Stimulated activated naive CD8-positive, alpha-beta T cell treated with anti-CD3 and anti-CD28 coated beads, Interleukin-15, Interleukin-2, amounts not matched to agents 100 ng/mL and 50 ng/mL, for 24 hours (primary cell): ENCODE measurements around the gene MUC12.
"Not testable (repeated sequence)": the region's sequence is repeated elsewhere in the genome, so short reads cannot be mapped to it uniquely, and the experiment has no call there.

ENCODE experiments used
- H3K27ac Mint-ChIP-seq: one replicate; pipeline ENCODE4 v1.8.0; 2021; ENCODE audit warnings: mild to moderate bottlenecking, mixed read lengths
- H3K27me3 Mint-ChIP-seq: one replicate; pipeline ENCODE4 v1.8.0; 2021; ENCODE audit warnings: mixed read lengths
- H3K36me3 Mint-ChIP-seq: one replicate; pipeline ENCODE4 v1.8.0; 2021; ENCODE audit warnings: low read depth, mixed read lengths
- H3K4me1 Mint-ChIP-seq: one replicate; pipeline ENCODE4 v1.8.0; 2021; ENCODE audit warnings: low read depth, mixed read lengths
- H3K4me3 Mint-ChIP-seq: one replicate; pipeline ENCODE4 v1.8.0; 2021; ENCODE audit warnings: mild to moderate bottlenecking, mixed read lengths
- H3K9me3 Mint-ChIP-seq: one replicate; pipeline ENCODE4 v1.8.0; 2021; ENCODE audit warnings: mixed read lengths

The MUC12 gene

GRCh38 chr7:100968031-100968430, 1.3 kb upstream of the MUC12 start:
- no peak overlapping the region for H3K4me3 Mint-ChIP-seq
- no peak overlapping the region for H3K27ac Mint-ChIP-seq
- H3K9me3 Mint-ChIP-seq, result no peaks in the 10 kb centered on the region
- peaks cover 49% of the 10 kb centered on the region for H3K27me3 Mint-ChIP-seq
- H3K36me3 Mint-ChIP-seq, result no peaks in the 10 kb centered on the region
- H3K4me1 Mint-ChIP-seq, result peaks cover 10% of the 10 kb centered on the region

DNA sequence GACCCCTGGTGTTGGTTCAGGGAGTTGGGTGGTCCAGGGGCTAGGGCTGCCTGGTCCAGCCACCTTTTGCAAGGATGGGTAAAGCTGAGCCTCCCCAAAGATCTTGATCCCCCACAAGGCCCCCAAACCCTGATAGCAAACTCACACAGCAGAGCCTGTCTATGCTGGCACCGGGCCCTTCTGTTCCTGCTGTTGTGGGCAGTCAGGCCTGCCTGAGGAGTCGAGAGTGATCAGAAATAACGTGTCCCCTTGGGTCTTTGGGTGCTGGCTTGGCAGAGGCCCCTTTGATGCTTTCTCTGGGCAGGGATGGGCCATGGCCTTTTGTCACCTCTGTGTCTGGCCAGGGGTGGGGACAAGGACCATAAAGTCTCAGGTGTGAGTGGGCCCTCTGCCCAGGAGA, 715 bp upstream of the MUC12 start:
- peaks cover 10% of the 10 kb centered on the region for H3K4me1 Mint-ChIP-seq

GRCh38 chr7:100971111-100972001, 2.0 kb downstream of the MUC12 start:
- H3K27ac Mint-ChIP-seq, result no peak overlapping the region
- H3K36me3 Mint-ChIP-seq, result no peaks in the 10 kb centered on the region
- no peak overlapping the region for H3K4me3 Mint-ChIP-seq
- H3K4me1 Mint-ChIP-seq, result peaks cover 4% of the 10 kb centered on the region
- H3K9me3 Mint-ChIP-seq, result no peaks in the 10 kb centered on the region
- peaks cover 37% of the 10 kb centered on the region for H3K27me3 Mint-ChIP-seq

More for the DNA sequence above, 715 bp upstream of the MUC12 start:
- H3K36me3 Mint-ChIP-seq, result no peaks in the 10 kb centered on the region
- H3K4me3 Mint-ChIP-seq, result no peak overlapping the region
- H3K27me3 Mint-ChIP-seq, result peaks cover 45% of the 10 kb centered on the region
- no peaks in the 10 kb centered on the region for H3K9me3 Mint-ChIP-seq
- no peak overlapping the region for H3K27ac Mint-ChIP-seq

GRCh38 chr7:100972002-100972347, 2.6 kb downstream of the MUC12 start:
- peaks cover 32% of the 10 kb centered on the region for H3K27me3 Mint-ChIP-seq
- H3K4me3 Mint-ChIP-seq, result no peak overlapping the region
- H3K36me3 Mint-ChIP-seq, result no peaks in the 10 kb centered on the region
- H3K4me1 Mint-ChIP-seq, result peaks cover 4% of the 10 kb centered on the region
- H3K27ac Mint-ChIP-seq, result no peak overlapping the region
- H3K9me3 Mint-ChIP-seq, result no peaks in the 10 kb centered on the region

- Mint-ChIP-seq H3K4me1 (no peaks in the 10 kb centered on the region), H3K4me3 (no peak overlapping the region), H3K27me3 (peaks cover 18% of the 10 kb centered on the region), H3K27ac (no peak overlapping the region), H3K36me3 (no peaks in the 10 kb centered on the region), H3K9me3 (no peaks in the 10 kb centered on the region)
Observed at GRCh38 chr7:100974021-100974420, 4.7 kb downstream of the MUC12 start.

GRCh38 chr7:100975371-100975821, 6.0 kb downstream of the MUC12 start:
- no peak overlapping the region for H3K27ac Mint-ChIP-seq
- peaks cover 12% of the 10 kb centered on the region for H3K27me3 Mint-ChIP-seq
- H3K36me3 Mint-ChIP-seq, result no peaks in the 10 kb centered on the region
- H3K9me3 Mint-ChIP-seq, result no peaks in the 10 kb centered on the region
- H3K4me1 Mint-ChIP-seq, result no peaks in the 10 kb centered on the region
- no peak overlapping the region for H3K4me3 Mint-ChIP-seq

- peaks cover 11% of the 10 kb centered on the region for H3K27me3 Mint-ChIP-seq
Observed at GRCh38 chr7:100978300-100978699, 8.9 kb downstream of the MUC12 start.

DNA sequence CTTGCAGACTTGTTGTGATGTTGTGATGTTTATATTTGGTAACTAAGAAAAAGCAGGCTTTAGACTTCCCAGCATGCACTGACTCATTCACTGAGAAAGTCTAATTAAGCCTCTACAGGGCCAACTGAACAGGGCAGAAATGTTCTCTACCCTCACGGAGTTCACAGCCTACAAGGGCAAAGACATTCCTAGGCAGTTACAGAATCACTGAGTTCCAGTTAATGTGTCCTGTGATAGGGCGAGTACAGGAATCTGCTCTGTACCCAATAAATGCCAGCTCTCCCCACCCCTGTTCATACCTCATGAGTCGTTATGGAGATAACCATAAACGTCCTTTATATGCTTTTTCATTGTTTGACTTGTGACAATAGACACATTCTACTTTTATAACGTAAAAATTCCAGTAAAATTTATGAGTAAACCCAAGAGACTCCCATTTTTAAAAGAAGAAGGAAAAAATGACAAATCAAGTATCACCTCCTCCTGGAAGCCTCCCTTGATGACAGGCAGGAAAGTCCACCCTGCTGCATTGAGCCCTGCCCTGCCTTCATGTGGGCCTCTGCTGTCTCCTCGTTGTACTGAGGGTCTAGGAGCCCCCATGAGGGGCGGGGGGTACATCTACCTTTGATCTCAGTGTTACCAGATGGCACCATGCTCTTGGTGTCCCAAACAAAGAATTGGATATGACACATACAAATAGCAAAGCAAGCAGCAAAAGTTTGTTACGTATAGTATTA, 14.3 kb downstream of the MUC12 start:
- Mint-ChIP-seq H3K27ac (no peak overlapping the region), H3K4me3 (no peak overlapping the region), H3K36me3 (no peaks in the 10 kb centered on the region), H3K4me1 (no peaks in the 10 kb centered on the region), H3K27me3 (peaks cover 11% of the 10 kb centered on the region), H3K9me3 (no peaks in the 10 kb centered on the region)

More at GRCh38 chr7:100978300-100978699, 8.9 kb downstream of the MUC12 start:
- H3K27ac Mint-ChIP-seq, result no peak overlapping the region
- no peak overlapping the region for H3K4me3 Mint-ChIP-seq
- H3K36me3 Mint-ChIP-seq, result no peaks in the 10 kb centered on the region
- H3K9me3 Mint-ChIP-seq, result no peaks in the 10 kb centered on the region
- no peaks in the 10 kb centered on the region for H3K4me1 Mint-ChIP-seq

GRCh38 chr7:100984241-100984918, 15.0 kb downstream of the MUC12 start:
- not testable (repeated sequence) for H3K9me3 Mint-ChIP-seq, H3K4me3 Mint-ChIP-seq, H3K27ac Mint-ChIP-seq, H3K4me1 Mint-ChIP-seq, H3K36me3 Mint-ChIP-seq
- peaks cover 11% of the 10 kb centered on the region for H3K27me3 Mint-ChIP-seq

DNA sequence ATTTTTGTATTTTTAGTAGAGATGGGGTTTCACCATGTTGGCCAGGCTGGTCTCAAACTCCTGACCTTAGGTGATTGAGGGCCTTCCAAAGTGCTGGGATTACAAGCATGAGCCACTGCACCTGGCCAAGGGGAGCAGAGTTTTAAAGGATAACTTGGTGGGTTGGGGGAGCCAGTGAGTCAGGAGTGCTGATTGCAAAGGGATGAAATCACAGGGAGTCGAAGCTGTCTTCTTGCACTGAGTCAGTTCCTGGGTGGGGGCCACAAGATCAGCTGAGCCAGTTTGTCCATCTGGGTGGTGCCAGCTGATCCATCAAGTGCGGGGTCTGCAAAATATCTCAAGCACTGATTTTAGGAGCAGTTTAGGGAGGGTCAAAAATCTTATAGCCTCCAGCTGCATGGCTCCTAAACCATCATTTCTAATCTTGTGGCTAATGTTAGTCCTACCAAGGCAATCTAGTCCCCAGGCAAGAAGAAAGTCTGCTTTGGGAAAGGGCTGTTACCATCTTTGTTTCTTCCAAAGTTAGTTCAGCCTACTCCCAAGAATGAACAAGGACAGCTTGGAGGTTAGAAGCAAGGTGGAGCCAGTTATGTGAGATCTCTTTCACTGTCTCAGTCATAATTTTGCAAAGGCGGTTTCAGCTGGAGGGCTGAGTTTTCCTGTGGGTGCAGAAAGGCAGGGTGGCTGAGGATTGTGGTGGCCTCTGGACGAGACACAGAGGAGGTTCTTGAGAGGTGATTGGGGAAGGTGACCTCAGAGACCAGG, 15.8 kb downstream of the MUC12 start:
- not testable (repeated sequence) for H3K27ac Mint-ChIP-seq, H3K4me1 Mint-ChIP-seq, H3K9me3 Mint-ChIP-seq, H3K36me3 Mint-ChIP-seq, H3K4me3 Mint-ChIP-seq
- H3K27me3 Mint-ChIP-seq, result peaks cover 11% of the 10 kb centered on the region

DNA sequence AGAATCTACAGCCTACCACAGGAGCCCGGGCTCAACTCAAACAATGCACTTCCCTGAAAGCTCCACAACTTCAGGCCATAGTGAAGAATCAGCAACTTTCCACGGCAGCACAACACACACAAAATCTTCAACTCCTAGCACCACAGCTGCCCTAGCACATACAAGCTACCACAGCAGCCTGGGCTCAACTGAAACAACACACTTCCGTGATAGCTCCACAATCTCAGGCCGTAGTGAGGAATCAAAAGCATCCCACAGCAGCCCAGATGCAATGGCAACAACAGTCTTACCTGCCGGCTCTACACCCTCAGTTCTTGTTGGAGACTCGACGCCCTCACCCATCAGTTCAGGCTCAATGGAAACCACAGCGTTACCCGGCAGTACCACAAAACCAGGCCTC, 22.3 kb downstream of the MUC12 start:
- Mint-ChIP-seq H3K4me3 (no peak overlapping the region), H3K27me3 (no peaks in the 10 kb centered on the region), H3K9me3 (no peaks in the 10 kb centered on the region), H3K36me3 (no peaks in the 10 kb centered on the region), H3K27ac (no peak overlapping the region), H3K4me1 (no peaks in the 10 kb centered on the region)

DNA sequence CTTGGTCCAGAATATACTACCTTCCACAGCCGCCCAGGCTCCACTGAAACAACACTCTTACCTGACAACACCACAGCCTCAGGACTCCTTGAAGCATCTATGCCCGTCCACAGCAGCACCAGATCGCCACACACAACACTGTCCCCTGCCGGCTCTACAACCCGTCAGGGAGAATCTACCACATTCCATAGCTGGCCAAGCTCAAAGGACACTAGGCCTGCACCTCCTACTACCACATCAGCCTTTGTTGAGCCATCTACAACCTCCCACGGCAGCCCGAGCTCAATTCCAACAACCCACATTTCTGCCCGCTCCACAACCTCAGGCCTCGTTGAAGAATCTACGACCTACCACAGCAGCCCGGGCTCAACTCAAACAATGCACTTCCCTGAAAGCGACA, 22.9 kb downstream of the MUC12 start:
- H3K36me3 Mint-ChIP-seq, H3K9me3 Mint-ChIP-seq, H3K27ac Mint-ChIP-seq, H3K4me3 Mint-ChIP-seq, H3K4me1 Mint-ChIP-seq, H3K27me3 Mint-ChIP-seq: not testable (repeated sequence)

DNA sequence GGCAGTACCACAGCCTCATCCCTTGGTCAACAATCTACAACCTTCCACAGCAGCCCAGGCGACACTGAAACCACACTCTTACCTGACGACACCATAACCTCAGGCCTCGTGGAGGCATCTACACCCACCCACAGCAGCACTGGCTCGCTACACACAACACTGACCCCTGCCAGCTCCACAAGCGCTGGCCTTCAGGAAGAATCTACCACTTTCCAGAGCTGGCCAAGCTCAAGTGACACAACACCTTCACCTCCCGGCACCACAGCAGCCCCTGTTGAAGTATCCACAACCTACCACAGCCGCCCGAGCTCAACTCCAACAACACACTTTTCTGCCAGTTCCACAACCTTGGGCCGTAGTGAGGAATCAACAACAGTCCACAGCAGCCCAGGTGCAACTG, 25.3 kb downstream of the MUC12 start:
- H3K36me3 Mint-ChIP-seq, H3K9me3 Mint-ChIP-seq, H3K27ac Mint-ChIP-seq, H3K4me1 Mint-ChIP-seq, H3K27me3 Mint-ChIP-seq, H3K4me3 Mint-ChIP-seq: not testable (repeated sequence)

GRCh38 chr7:100998530-100998929, 29.2 kb downstream of the MUC12 start:
- not testable (repeated sequence) for H3K36me3 Mint-ChIP-seq, H3K9me3 Mint-ChIP-seq, H3K4me3 Mint-ChIP-seq, H3K27me3 Mint-ChIP-seq, H3K27ac Mint-ChIP-seq, H3K4me1 Mint-ChIP-seq

GRCh38 chr7:100999334-100999733, 30.0 kb downstream of the MUC12 start:
- not testable (repeated sequence) for H3K9me3 Mint-ChIP-seq, H3K27me3 Mint-ChIP-seq, H3K4me1 Mint-ChIP-seq, H3K4me3 Mint-ChIP-seq, H3K36me3 Mint-ChIP-seq, H3K27ac Mint-ChIP-seq
